A549 (cell line): ENCODE data around the gene ACCSL. TPM values are rescaled to one million over a fixed set of nuclear protein-coding genes. Genes with fewer than 3 reads are reported as not detected.

Experiments
- ATAC-seq, 2 experiments: fragments of 200-7000 bp in 1 of 2; fragments of >200 bp in 1 of 2; cut with Nextera tagmentation in 1 of 2; cut with Tn5 transposase in 1 of 2; 3 replicates each; pipeline versions ENCODE4 v1.8.0 to v1.9.1; 2018 to 2020; ENCODE audit warnings: mild to moderate bottlenecking in 1 of 2, moderate library complexity in 1 of 2
- CTCF ChIA-PET: fragments of 300-600 bp; sonication (Branson Sonifier 250); formaldehyde crosslinking; extraction: SDS; loops from one replicate; lab custom pipeline; 2021; ENCODE audit warnings: antibody characterized with exemption, inconsistent platforms; lab: Yijun Ruan, JAX
- POLR2A ChIA-PET: fragments of 350-600 bp; formaldehyde crosslinking; extraction: SDS; loops from one replicate; lab custom pipeline; 2021; ENCODE audit warnings: antibody characterized with exemption, inconsistent platforms; lab: Yijun Ruan, JAX
- DNase-seq, 2 experiments: peaks; one replicate each; pipeline versions ENCODE4 v3.0.0 to v3.0.0-alpha.2; 2011 to 2016; ENCODE audit warnings: low read depth in 1 of 2, low spot score in 1 of 2
- FAIRE-seq: peaks from 2 replicates; lab custom pipeline; 2011; peaks lifted over from hg19 to GRCh38; lab: Jason Lieb, UNC
- H3K27ac ChIP-seq, 2 experiments: fragments of >200 bp; sonication (Bioruptor Twin); formaldehyde crosslinking; 3 replicates each; pipeline ENCODE4 v1.5.1; 2016 to 2017
- H3K4me1 ChIP-seq: fragments of >200 bp; sonication (Bioruptor Twin); formaldehyde crosslinking; 3 replicates; pipeline ENCODE4 v1.6.1; 2016
- H3K4me2 ChIP-seq: fragments of >200 bp; sonication (Bioruptor Twin); formaldehyde crosslinking; 3 replicates; pipeline ENCODE4 v1.6.1; 2016
- H3K4me3 ChIP-seq: fragments of >200 bp; sonication (Bioruptor Twin); formaldehyde crosslinking; 3 replicates; pipeline ENCODE4 v1.5.1; 2016
- H3K9me3 ChIP-seq: fragments of >200 bp; sonication (Bioruptor Twin); formaldehyde crosslinking; 3 replicates; pipeline ENCODE4 v1.6.1; 2016
- BHLHE40 ChIP-seq: IDR thresholded peaks from 2 replicates; pipeline ENCODE4 v1.6.1; 2012; ENCODE audit warnings: low read depth, low read length, inconsistent platforms
- CBX8 ChIP-seq: fragments of 200-600 bp; sonication (generic); IDR thresholded peaks from 2 replicates; pipeline ENCODE4 v1.6.1; 2016
- EHF ChIP-seq: fragments of 250-450 bp; sonication (Bioruptor Pico); IDR thresholded peaks from 2 replicates; pipeline ENCODE4 v1.5.0; 2020; ENCODE audit warnings: mild to moderate bottlenecking
- ESRRA ChIP-seq: fragments of 150-350 bp; IDR thresholded peaks from 2 replicates; pipeline ENCODE4 v1.6.1; 2014; ENCODE audit warnings: mild to moderate bottlenecking, low read length, borderline replicate concordance
- FOSL2 ChIP-seq, 2 experiments: fragments of 450-650 bp in 1 of 2; fragments of >200 bp in 1 of 2; sonication (Bioruptor Twin) in 1 of 2; formaldehyde crosslinking; IDR thresholded peaks; 2 replicates each; pipeline versions ENCODE4 v1.5.0 to v1.6.1; 2016 to 2020; ENCODE audit warnings: mild to moderate bottlenecking in 1 of 2, moderate library complexity in 1 of 2
- FOXS1 ChIP-seq: fragments of 250-450 bp; sonication (Bioruptor Pico); IDR thresholded peaks from 2 replicates; pipeline ENCODE4 v1.5.0; 2020; ENCODE audit warnings: mild to moderate bottlenecking, moderate library complexity
- GATA3 ChIP-seq: IDR thresholded peaks from 2 replicates; pipeline ENCODE4 v1.6.1; 2012; ENCODE audit warnings: borderline replicate concordance
- HEYL ChIP-seq: fragments of 250-450 bp; sonication (Bioruptor Pico); IDR thresholded peaks from 2 replicates; pipeline ENCODE4 v1.8.0; 2021; ENCODE audit warnings: mild to moderate bottlenecking, moderate library complexity
- JUN ChIP-seq, 2 experiments: fragments of >200 bp; sonication (Bioruptor Twin); formaldehyde crosslinking; IDR thresholded peaks; 2 replicates in 1 of 2; 3 replicates in 1 of 2; pipeline ENCODE4 v1.6.1; 2016 to 2017
- KDM5A ChIP-seq: fragments of 200-600 bp; sonication (generic); IDR thresholded peaks from 2 replicates; pipeline ENCODE4 v1.6.1; 2016; ENCODE audit warnings: antibody characterized with exemption, mild to moderate bottlenecking
- MAFK ChIP-seq: fragments of 450-650 bp; IDR thresholded peaks from 2 replicates; pipeline ENCODE4 v1.6.1; 2014; ENCODE audit not compliant: partially characterized antibody
- MAZ ChIP-seq: fragments of 150-350 bp; IDR thresholded peaks from 2 replicates; pipeline ENCODE4 v1.6.1; 2014; ENCODE audit warnings: antibody characterized with exemption, low read depth, low read length, borderline replicate concordance
- NPAS2 ChIP-seq: fragments of 250-450 bp; sonication (Bioruptor Pico); IDR thresholded peaks from 2 replicates; pipeline ENCODE4 v1.8.0; 2022; ENCODE audit warnings: mild to moderate bottlenecking, moderate library complexity, borderline replicate concordance
- POLR2AphosphoS2 ChIP-seq: conservative IDR thresholded peaks from 2 replicates; pipeline ENCODE4 v1.6.1; 2012; ENCODE audit warnings: low read length, improper control_type of control experiment, inconsistent platforms
- RARB ChIP-seq: fragments of 250-450 bp; sonication (Bioruptor Pico); IDR thresholded peaks from 2 replicates; pipeline ENCODE4 v1.8.0; 2021; ENCODE audit warnings: mild to moderate bottlenecking, moderate library complexity
- SMC3 ChIP-seq: fragments of >200 bp; sonication (Bioruptor Twin); formaldehyde crosslinking; IDR thresholded peaks from 3 replicates; pipeline ENCODE4 v1.6.1; 2018; ENCODE audit warnings: inconsistent platforms
- SREBF2 ChIP-seq: fragments of 450-650 bp; IDR thresholded peaks from 2 replicates; pipeline ENCODE4 v1.6.1; 2014; ENCODE audit warnings: mild to moderate bottlenecking, moderate library complexity
- TFCP2L1 ChIP-seq: fragments of 250-450 bp; sonication (Bioruptor Pico); IDR thresholded peaks from 2 replicates; pipeline ENCODE4 v1.5.0; 2021; ENCODE audit warnings: mild to moderate bottlenecking
- ZFP36 ChIP-seq: fragments of 450-650 bp; IDR thresholded peaks from 2 replicates; pipeline ENCODE4 v1.6.1; 2014; ENCODE audit warnings: borderline replicate concordance; ENCODE audit not compliant: partially characterized antibody
- ZNF302 ChIP-seq: fragments of 250-450 bp; sonication (Bioruptor Pico); IDR thresholded peaks from 2 replicates; pipeline ENCODE4 v1.9.0; 2021; ENCODE audit warnings: inconsistent platforms, mild to moderate bottlenecking, moderate library complexity
- ZSCAN20 ChIP-seq: fragments of 250-450 bp; sonication (Bioruptor Pico); IDR thresholded peaks from 2 replicates; pipeline ENCODE4 v1.8.0; 2022; ENCODE audit warnings: mild to moderate bottlenecking, moderate library complexity
- WGBS: methylation state at CpG from one replicate; pipeline ENCODE4 v1.1.6; 2017; ENCODE audit errors: missing lambda C conversion rate; 5-methylcytosine and 5-hydroxymethylcytosine counted together
- polyA plus RNA-seq, 4 experiments: library from polyadenylated mRNA; depleted of rRNA in 3 of 4; stranded (reverse); fragments of >200 nt; fragmentation: RNase III in 1 of 4; extraction: RNeasy Plus Mini Kit Qiagen cat#74134 plus additional on column Dnase treatment in 1 of 4; gene quantifications; 2 replicates in 3 of 4; 3 replicates in 1 of 4; pipeline ENCODE4 v1.2.3, GENCODE V29; 2011 to 2017
- TF ChIP-seq, protein P1 (sequence below): IDR thresholded peaks from 2 replicates; pipeline ENCODE4 v1.6.1; 2012; ENCODE audit warnings: low read depth, borderline replicate concordance
- TF ChIP-seq, protein P2 (sequence below): fragments of 450-650 bp; IDR thresholded peaks from 2 replicates; pipeline ENCODE4 v1.6.1; 2014; ENCODE audit warnings: antibody characterized with exemption
- TF ChIP-seq, protein P3 (sequence below): IDR thresholded peaks from 2 replicates; pipeline ENCODE4 v1.6.1; 2012

ACCSL gene
- polyA plus RNA-seq, 2 of the 4 experiments (the other 2 are of a cell fraction), result not detected

DNA sequence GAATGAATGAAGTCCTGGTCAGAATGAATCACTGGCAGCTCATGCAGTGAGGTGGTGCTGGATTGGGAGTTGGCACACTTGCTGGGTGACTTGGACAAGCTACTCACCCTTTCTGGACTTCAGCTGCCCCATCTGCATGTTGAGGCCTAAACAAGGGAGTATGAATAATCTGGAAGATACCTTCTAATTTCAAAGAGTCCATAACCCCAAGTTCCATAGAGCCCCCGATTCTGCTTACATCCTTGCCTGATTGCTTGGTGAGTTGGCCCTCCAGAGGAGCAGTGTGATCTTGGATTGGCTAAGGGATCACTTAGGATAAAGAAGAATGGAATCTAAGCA, 18.3 kb upstream of the ACCSL start:
- no peaks in the 10 kb centered on the region for H3K4me1 ChIP-seq
- no peak for TF ChIP-seq POLR2AphosphoS2
- no peak for TF ChIP-seq BHLHE40
- TF ChIP-seq SMC3, result no peak
- TF ChIP-seq KDM5A, result no peak
- TF ChIP-seq HEYL (CRISPR knock-in tag), result no peak
- no peak for TF ChIP-seq ZNF302 (CRISPR knock-in tag)
- no peak for TF ChIP-seq MAZ
- TF ChIP-seq ZSCAN20, result no peak
- no peak for TF ChIP-seq JUN (IDR thresholded peaks at IDR 0.05)
- TF ChIP-seq, protein P1, sequence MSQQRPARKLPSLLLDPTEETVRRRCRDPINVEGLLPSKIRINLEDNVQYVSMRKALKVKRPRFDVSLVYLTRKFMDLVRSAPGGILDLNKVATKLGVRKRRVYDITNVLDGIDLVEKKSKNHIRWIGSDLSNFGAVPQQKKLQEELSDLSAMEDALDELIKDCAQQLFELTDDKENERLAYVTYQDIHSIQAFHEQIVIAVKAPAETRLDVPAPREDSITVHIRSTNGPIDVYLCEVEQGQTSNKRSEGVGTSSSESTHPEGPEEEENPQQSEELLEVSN, result no peak
- ChIA-PET POLR2A (no interaction called here), CTCF (no interaction called here)
- no peak for DNase-seq
- peaks cover 20% of the 10 kb centered on the region for H3K9me3 ChIP-seq
- WGBS, result 13% methylated on average over 1 of the region's 1 CpG
- FAIRE-seq, result no peak
- no peak overlapping the region for H3K4me3 ChIP-seq
- no peak overlapping the region for H3K27ac ChIP-seq
- H3K4me2 ChIP-seq, result no peak overlapping the region
- no peak for ATAC-seq

DNA sequence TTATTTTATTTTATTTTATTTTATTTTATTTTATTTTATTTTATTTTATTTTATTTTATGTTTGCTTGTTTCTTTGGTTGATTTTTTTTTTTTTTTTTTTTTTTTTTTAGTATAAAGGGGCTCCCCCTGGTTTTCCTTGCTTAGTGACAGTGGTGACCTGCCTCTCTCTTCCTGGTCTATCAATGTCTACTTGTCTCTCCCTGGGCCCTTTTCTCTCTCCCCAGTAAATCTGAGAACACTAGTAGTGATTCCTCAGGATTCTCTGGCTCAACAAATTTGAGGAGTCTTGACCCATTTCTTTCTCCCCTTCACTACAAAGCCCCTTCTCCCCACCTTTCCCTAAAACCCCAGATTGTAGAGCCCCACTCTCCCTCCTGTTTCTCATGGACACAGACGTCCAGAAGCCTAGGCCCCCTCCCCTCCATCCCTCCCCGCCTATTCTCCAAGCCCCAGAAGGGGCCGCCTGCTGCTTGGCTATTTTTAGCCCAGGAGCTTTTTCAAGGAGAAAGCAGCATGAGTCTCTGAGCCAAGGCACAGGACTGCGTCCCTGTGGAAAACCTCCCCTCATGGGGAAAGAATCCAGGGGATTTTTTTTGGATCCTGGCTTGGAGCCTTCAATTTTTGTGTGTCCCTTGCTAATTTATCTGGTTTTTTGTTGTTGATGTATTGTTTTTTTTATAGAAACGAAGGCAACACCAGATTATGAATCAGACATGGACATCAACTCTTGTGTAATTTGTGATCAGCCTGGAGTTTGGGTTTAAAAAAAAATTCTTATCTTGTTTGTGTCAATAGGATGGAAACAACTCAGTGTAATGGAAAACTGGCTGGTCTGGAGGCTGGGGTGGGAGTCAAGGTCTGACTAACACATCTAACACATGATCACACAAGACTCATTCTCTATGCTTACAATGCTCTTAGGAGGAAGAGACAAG, 17.5 kb upstream of the ACCSL start:
- ATAC-seq (no peak), DNase-seq (no peak), FAIRE-seq (no peak)
- Histone ChIP-seq H3K9me3 (peaks cover 13% of the 10 kb centered on the region), H3K4me2 (no peak overlapping the region), H3K4me1 (no peaks in the 10 kb centered on the region), H3K4me3 (no peak overlapping the region), H3K27ac (no peak overlapping the region)
- 42% methylated on average over 5 of the region's 5 CpGs for WGBS
- ChIA-PET POLR2A (no interaction called here), CTCF (interaction anchor here (15.2 kb wide), 1 partner anchor 140 kb away, joined by 159 read pairs; no protein-coding TSS in a partner anchor)
- TF ChIP-seq SREBF2 (no peak), NPAS2 (CRISPR knock-in tag) (no peak), ESRRA (no peak)

DNA sequence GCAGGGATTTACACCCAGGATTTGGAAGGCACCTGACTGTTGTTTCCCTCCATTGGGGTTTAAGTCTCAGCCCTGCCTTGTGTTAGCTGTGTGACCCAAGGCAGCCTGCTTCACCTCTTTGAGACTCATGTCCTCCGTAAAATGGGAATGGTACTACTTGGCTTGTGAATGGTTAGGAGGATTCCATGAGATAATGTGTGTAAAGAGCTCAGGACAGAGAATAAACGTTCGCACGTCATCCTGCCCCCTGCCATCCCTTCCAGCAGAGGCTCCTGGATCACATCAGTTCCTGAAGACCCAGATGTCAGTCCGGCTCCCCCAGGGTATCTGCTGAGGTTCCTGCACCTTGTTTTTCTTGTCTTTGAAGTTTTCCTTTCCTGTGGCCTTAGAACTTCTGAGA, 16.8 kb upstream of the ACCSL start:
- Histone ChIP-seq H3K27ac (no peak overlapping the region), H3K4me2 (no peak overlapping the region), H3K9me3 (peaks cover 7% of the 10 kb centered on the region; the same call in 2 of the 3 replicates), H3K4me1 (no peaks in the 10 kb centered on the region), H3K4me3 (no peak overlapping the region)
- no peak for FAIRE-seq
- 47% methylated on average over 5 of the region's 5 CpGs for WGBS
- ATAC-seq, result no peak
- POLR2A ChIA-PET, result no interaction called here
- DNase-seq, result no peak
- no peak for TF ChIP-seq RARB (CRISPR knock-in tag)
- no peak for TF ChIP-seq TFCP2L1 (CRISPR knock-in tag)
- TF ChIP-seq GATA3, result no peak
- TF ChIP-seq EHF (CRISPR knock-in tag), result no peak
- TF ChIP-seq, protein P2, sequence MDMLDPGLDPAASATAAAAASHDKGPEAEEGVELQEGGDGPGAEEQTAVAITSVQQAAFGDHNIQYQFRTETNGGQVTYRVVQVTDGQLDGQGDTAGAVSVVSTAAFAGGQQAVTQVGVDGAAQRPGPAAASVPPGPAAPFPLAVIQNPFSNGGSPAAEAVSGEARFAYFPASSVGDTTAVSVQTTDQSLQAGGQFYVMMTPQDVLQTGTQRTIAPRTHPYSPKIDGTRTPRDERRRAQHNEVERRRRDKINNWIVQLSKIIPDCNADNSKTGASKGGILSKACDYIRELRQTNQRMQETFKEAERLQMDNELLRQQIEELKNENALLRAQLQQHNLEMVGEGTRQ, result no peak
- no peak for TF ChIP-seq FOSL2 (IDR thresholded peaks at IDR 0.05)
- no peak for TF ChIP-seq FOSL2 (CRISPR knock-in tag; IDR thresholded peaks at IDR 0.05)
- TF ChIP-seq FOXS1, result no peak
- no peak for TF ChIP-seq NPAS2 (CRISPR knock-in tag)
- TF ChIP-seq, protein P3, sequence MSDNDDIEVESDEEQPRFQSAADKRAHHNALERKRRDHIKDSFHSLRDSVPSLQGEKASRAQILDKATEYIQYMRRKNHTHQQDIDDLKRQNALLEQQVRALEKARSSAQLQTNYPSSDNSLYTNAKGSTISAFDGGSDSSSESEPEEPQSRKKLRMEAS, result no peak
- no peak for TF ChIP-seq MAZ
- TF ChIP-seq ZFP36, result no peak
- TF ChIP-seq MAFK, result no peak
- TF ChIP-seq CBX8, result no peak
- CTCF ChIA-PET, result interaction anchor here (0.6 to 15.2 kb wide), 2 partner anchors 56 to 141 kb away, joined by 3 to 159 read pairs; no protein-coding TSS in a partner anchor
